Mesothelial cell of epicardium (in vitro differentiated cells): ENCODE measurements around the gene BEND7. TPM values are rescaled to one million over a fixed set of nuclear protein-coding genes. Genes with fewer than 3 reads are reported as not detected.

Experiments used
- DNase-seq, 2 experiments: peaks; one replicate each; pipeline ENCODE4 v3.0.0; 2021; ENCODE audit warnings: low spot score in 2 of 2; ENCODE audit not compliant: unreplicated experiment in 2 of 2
- H3K27ac Mint-ChIP-seq: 2 replicates; pipeline ENCODE4 v1.8.0; 2021; ENCODE audit warnings: mixed read lengths
- H3K27me3 Mint-ChIP-seq: 2 replicates; pipeline ENCODE4 v1.8.0; 2021; ENCODE audit warnings: low read depth, mixed read lengths
- H3K36me3 Mint-ChIP-seq: 2 replicates; pipeline ENCODE4 v1.8.0; 2021; ENCODE audit warnings: mixed read lengths
- H3K4me1 Mint-ChIP-seq: 2 replicates; pipeline ENCODE4 v1.8.0; 2021; ENCODE audit warnings: mixed read lengths
- H3K4me3 Mint-ChIP-seq: 2 replicates; pipeline ENCODE4 v1.8.0; 2021; ENCODE audit warnings: mild to moderate bottlenecking, moderate library complexity, mixed read lengths
- H3K9me3 Mint-ChIP-seq: 2 replicates; pipeline ENCODE4 v1.8.0; 2021; ENCODE audit warnings: mixed read lengths
- CTCF ChIP-seq: fragments of 200-600 bp; sonication (generic); IDR thresholded peaks from one replicate; pipeline ENCODE4 v1.5.0; 2021; ENCODE audit warnings: antibody characterized with exemption; ENCODE audit not compliant: unreplicated experiment
- total RNA-seq: library from RNA; stranded (reverse); gene quantifications from 3 replicates; pipeline ENCODE4 v1.2.1, GENCODE V29; 2021

Gene BEND7
- total RNA-seq, 1 donor from 2014 or later, result 38.2 TPM

- Mint-ChIP-seq H3K36me3 (no peaks in the 10 kb centered on the region), H3K9me3 (peaks cover 11% of the 10 kb centered on the region), H3K27me3 (no peaks in the 10 kb centered on the region), H3K4me3 (no peak overlapping the region), H3K27ac (no peak overlapping the region), H3K4me1 (peaks cover 8% of the 10 kb centered on the region)
- DNase-seq, result no peak
- TF ChIP-seq CTCF, result no peak
These were observed 126.8 kb downstream of the BEND7 start for GRCh38 chr10:13402021-13402420.

- Mint-ChIP-seq H3K27me3 (no peaks in the 10 kb centered on the region), H3K27ac (no peak overlapping the region), H3K36me3 (no peaks in the 10 kb centered on the region), H3K4me1 (peaks cover 8% of the 10 kb centered on the region), H3K9me3 (peaks cover 17% of the 10 kb centered on the region), H3K4me3 (no peak overlapping the region)
- DNase-seq, result no peak
- TF ChIP-seq CTCF, result no peak
These were observed 127.7 kb downstream of the BEND7 start for GRCh38 chr10:13401142-13401541.

GRCh38 chr10:13400196-13400965 lies 128.4 kb downstream of the BEND7 start:
- DNase-seq, result no peak
- Mint-ChIP-seq H3K4me3 (no peak overlapping the region), H3K27me3 (no peaks in the 10 kb centered on the region), H3K4me1 (peaks cover 8% of the 10 kb centered on the region), H3K36me3 (no peaks in the 10 kb centered on the region), H3K27ac (no peak overlapping the region), H3K9me3 (peaks cover 17% of the 10 kb centered on the region)
- no peak for TF ChIP-seq CTCF

- Mint-ChIP-seq H3K27me3 (no peaks in the 10 kb centered on the region), H3K4me3 (no peak overlapping the region), H3K9me3 (peaks cover 17% of the 10 kb centered on the region), H3K4me1 (peaks cover 8% of the 10 kb centered on the region), H3K36me3 (no peaks in the 10 kb centered on the region), H3K27ac (no peak overlapping the region)
- TF ChIP-seq CTCF, result no peak
- no peak for DNase-seq
These were observed 129.1 kb downstream of the BEND7 start for GRCh38 chr10:13399752-13400151.

- no peak for DNase-seq
- H3K4me3 Mint-ChIP-seq, result no peak overlapping the region
- TF ChIP-seq CTCF, result no peak
- H3K36me3 Mint-ChIP-seq, result no peaks in the 10 kb centered on the region
- H3K4me1 Mint-ChIP-seq, result peaks cover 7% of the 10 kb centered on the region
- no peaks in the 10 kb centered on the region for H3K27me3 Mint-ChIP-seq
- H3K27ac Mint-ChIP-seq, result no peak overlapping the region
- H3K9me3 Mint-ChIP-seq, result peaks cover 17% of the 10 kb centered on the region
These were observed 129.6 kb downstream of the BEND7 start for GRCh38 chr10:13399236-13399635.
